Stomach (tissue), 9 donors: Measurements from ENCODE around the gene SPATA1. TPM values are rescaled to one million over a fixed set of nuclear protein-coding genes. Genes with fewer than 3 reads are reported as not detected.
A peak's percentile ranks its signal among the peaks of the same experiment; 100 is the strongest.

ENCODE experiments used
- DNase-seq, 2 donors: peaks; one replicate each; pipeline versions ENCODE4 v3.0.0 to v3.0.0-alpha.2; 2013 to 2019
- H3K27ac ChIP-seq, 5 donors: fragments of 200-600 bp in 4 of 5; sonication (generic) in 4 of 5; one replicate each; pipeline ENCODE4 v1.5.1; 2013 to 2019; ENCODE audit warnings: mild to moderate bottlenecking in 1 of 5, moderate library complexity in 1 of 5
- H3K27me3 ChIP-seq, 3 donors: fragments of 200-600 bp; sonication (generic); one replicate each; pipeline ENCODE4 v1.5.1; 2017 to 2019; ENCODE audit warnings: mixed run types in 1 of 3
- H3K36me3 ChIP-seq, 4 donors: fragments of 200-600 bp; sonication (generic); 1 replicate in 3 of 4; 2 replicates in 1 of 4; pipeline ENCODE4 v1.5.1; 2016 to 2019
- H3K4me1 ChIP-seq, 4 donors: fragments of 200-600 bp; sonication (generic); one replicate each; pipeline ENCODE4 v1.5.1; 2016 to 2019
- H3K4me3 ChIP-seq, 4 donors: fragments of 200-600 bp; sonication (generic) in 3 of 4; one replicate each; pipeline ENCODE4 v1.5.1; 2016 to 2019; ENCODE audit warnings: mild to moderate bottlenecking in 1 of 4
- H3K9me3 ChIP-seq, 4 donors: fragments of 200-600 bp; sonication (generic); one replicate each; pipeline ENCODE4 v1.5.1; 2016 to 2019
- CTCF ChIP-seq, 7 experiments: fragments of 450-650 bp in 4 of 7; fragments of 200-600 bp in 3 of 7; sonication (generic) in 3 of 7; IDR thresholded peaks; one replicate each; pipeline ENCODE4 v1.5.1; 2016 to 2019; ENCODE audit warnings: antibody characterized with exemption in 7 of 7, control low read depth in 2 of 7, mild to moderate bottlenecking in 1 of 7
- EP300 ChIP-seq: sonication (generic); formaldehyde crosslinking; IDR thresholded peaks from one replicate; pipeline ENCODE4 v1.6.1; 2017; ENCODE audit warnings: antibody characterized with exemption
- POLR2A ChIP-seq, 4 donors: fragments of 450-650 bp; IDR thresholded peaks; one replicate each; pipeline ENCODE4 v1.6.1; 2016; ENCODE audit warnings: antibody characterized with exemption in 4 of 4, control low read depth in 2 of 4, mild to moderate bottlenecking in 1 of 4, moderate library complexity in 1 of 4
- POLR2AphosphoS5 ChIP-seq, 3 donors: sonication (generic); formaldehyde crosslinking; IDR thresholded peaks; one replicate each; pipeline ENCODE4 v1.6.1; 2016; ENCODE audit warnings: antibody characterized with exemption in 3 of 3
- WGBS, 5 donors: extraction: QIAGEN DNeasy Blood & Tissue Kit in 3 of 5; methylation state at CpG; one replicate each; pipeline versions ENCODE4 v1.1.5 to v1.1.7; 2013 to 2018; 5-methylcytosine and 5-hydroxymethylcytosine counted together
- intact Hi-C: fragments of 100-400 bp; cut with DNase I; formaldehyde crosslinking; loops from one replicate; pipeline ENCODE4 v1.15.1; 2023; ENCODE audit warnings: low total_unique reads
- polyA plus RNA-seq, 3 donors: library from polyadenylated mRNA; stranded (reverse); fragments of 200-250 nt; gene quantifications; one replicate each; pipeline ENCODE4 v1.2.3, GENCODE V29; 2013
- total RNA-seq, 5 donors: library from RNA; depleted of rRNA; stranded (reverse); fragments of >200 nt; gene quantifications; one replicate each; pipeline versions ENCODE4 v1.1.0 to v1.2.3, GENCODE V29; 2014 to 2016
- donor health status: healthy with polysubstance abuse.
- donor health status: Bipolar disorder and iron deficiency.
- donor health status: healthy.

Gene SPATA1
- total and polyA plus RNA-seq, 8 donors: 1.3 to 1.8 (median 1.5) TPM; not detected in 5

GRCh38 chr1:84496498-84496897 lies 9.7 kb upstream of the SPATA1 start:
- H3K36me3 ChIP-seq: peaks cover 12 to 83% (median 81%) of the 10 kb centered on the region in 4 donors
- intact Hi-C loops: no loop called here
- no peaks in the 10 kb centered on the region for H3K27me3 ChIP-seq
- WGBS, 5 donors: 72 to 91% (median 83%) methylated on average over 3 of the region's 3 CpGs
- H3K9me3 ChIP-seq: no peaks in the 10 kb centered on the region
- TF ChIP-seq EP300: no peak
- TF ChIP-seq POLR2AphosphoS5 (IDR thresholded peaks at IDR 0.05): no peak
- no peak for TF ChIP-seq POLR2A (IDR thresholded peaks at IDR 0.05)
- no peak for TF ChIP-seq CTCF (IDR thresholded peaks at IDR 0.05)
- no peak overlapping the region for H3K4me3 ChIP-seq
- H3K27ac ChIP-seq: no peak overlapping the region
- peaks cover 4 to 54% (median 30%) of the 10 kb centered on the region in 4 donors for H3K4me1 ChIP-seq
- DNase-seq: no peak

- peaks cover 12 to 74% (median 68%) of the 10 kb centered on the region in 4 donors for H3K36me3 ChIP-seq
- 15 to 34% (median 20%) methylated on average over 2 of the region's 2 CpGs for WGBS, 5 donors
Observed at GRCh38 chr1:84497631-84498275, 8.4 kb upstream of the SPATA1 start.

GRCh38 chr1:84502927-84503326 lies 3.3 kb upstream of the SPATA1 start:
- Histone ChIP-seq H3K36me3 (peaks cover 4 to 26% (median 22%) of the 10 kb centered on the region in 4 donors), H3K4me3 (peak overlapping the region in 2 of 4 donors; percentile 63 to 71), H3K4me1 (peaks cover 33 to 79% (median 58%) of the 10 kb centered on the region in 4 donors), H3K9me3 (no peaks in the 10 kb centered on the region), H3K27me3 (no peaks in the 10 kb centered on the region), H3K27ac (no peak overlapping the region)
- TF ChIP-seq POLR2A (IDR thresholded peaks at IDR 0.05) (no peak), POLR2AphosphoS5 (IDR thresholded peaks at IDR 0.05) (no peak), CTCF (IDR thresholded peaks at IDR 0.05) (no peak), EP300 (no peak)
- DNase-seq: no peak
- intact Hi-C loops: no loop called here
- 33 to 44% (median 38%) methylated on average over 5 of the region's 5 CpGs for WGBS, 5 donors

More at GRCh38 chr1:84497631-84498275, 8.4 kb upstream of the SPATA1 start:
- peak overlapping the region in 1 of 5 donors; percentile 17 for H3K27ac ChIP-seq
- no peaks in the 10 kb centered on the region for H3K9me3 ChIP-seq
- H3K4me3 ChIP-seq: no peak overlapping the region
- intact Hi-C loops: no loop called here
- TF ChIP-seq POLR2AphosphoS5 (IDR thresholded peaks at IDR 0.05) (no peak), EP300 (no peak), POLR2A (IDR thresholded peaks at IDR 0.05) (no peak), CTCF (IDR thresholded peaks at IDR 0.05) (no peak)
- H3K4me1 ChIP-seq: peaks cover 12 to 56% (median 36%) of the 10 kb centered on the region in 4 donors
- no peak for DNase-seq
- H3K27me3 ChIP-seq: no peaks in the 10 kb centered on the region

- DNase-seq: peak in 1 of 2 donors; percentile 55
- H3K27me3 ChIP-seq: no peaks in the 10 kb centered on the region
- H3K4me3 ChIP-seq: peak overlapping the region; percentile 63 to 83 (median 75)
- 3 to 6% (median 4%) methylated on average over 17 of the region's 17 CpGs for WGBS, 5 donors
- intact Hi-C loops: no loop called here
- H3K36me3 ChIP-seq: peaks cover 0 to 11% (median 8%) of the 10 kb centered on the region in 4 donors
- TF ChIP-seq EP300: no peak
- no peak for TF ChIP-seq POLR2AphosphoS5 (IDR thresholded peaks at IDR 0.05)
- TF ChIP-seq POLR2A (IDR thresholded peaks at IDR 0.05): no peak
- no peak for TF ChIP-seq CTCF (IDR thresholded peaks at IDR 0.05)
- peaks cover 0 to 9% (median 0%) of the 10 kb centered on the region in 4 donors for H3K9me3 ChIP-seq
- peaks cover 33 to 66% (median 48%) of the 10 kb centered on the region in 4 donors for H3K4me1 ChIP-seq
- H3K27ac ChIP-seq: peak overlapping the region; percentile 85 to 99 (median 97)
Observed at GRCh38 chr1:84504580-84505492, 1.4 kb upstream of the SPATA1 start.
